GM18867 (cell line): ENCODE results near the gene L3MBTL4.

ENCODE experiments used
- ATAC-seq: cut with Tn5 transposase; IDR thresholded peaks from one replicate; pipeline ENCODE4 v1.9.1; 2021; ENCODE audit warnings: mild to moderate bottlenecking, moderate library complexity; ENCODE audit not compliant: unreplicated experiment

Gene L3MBTL4

DNA sequence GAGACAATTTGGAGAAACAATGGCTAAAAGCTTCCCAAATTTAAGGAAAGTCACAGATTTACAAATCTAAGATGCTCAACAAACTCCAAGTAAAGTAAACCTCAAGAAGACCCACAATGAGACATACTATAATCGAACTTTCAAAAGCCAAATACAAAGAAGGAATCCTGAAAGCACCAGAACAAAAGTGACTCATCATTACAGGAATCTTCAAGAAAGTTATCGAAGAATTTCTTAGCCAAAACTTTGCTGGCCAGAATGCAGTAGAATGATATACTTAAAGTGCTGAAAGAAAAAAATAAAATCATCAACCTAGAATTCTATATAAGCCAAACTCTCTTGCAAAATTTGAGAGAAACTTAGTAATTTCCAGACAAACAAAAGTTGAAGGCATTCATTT, 412.8 kb downstream of the L3MBTL4 start:
- no peak for ATAC-seq

DNA sequence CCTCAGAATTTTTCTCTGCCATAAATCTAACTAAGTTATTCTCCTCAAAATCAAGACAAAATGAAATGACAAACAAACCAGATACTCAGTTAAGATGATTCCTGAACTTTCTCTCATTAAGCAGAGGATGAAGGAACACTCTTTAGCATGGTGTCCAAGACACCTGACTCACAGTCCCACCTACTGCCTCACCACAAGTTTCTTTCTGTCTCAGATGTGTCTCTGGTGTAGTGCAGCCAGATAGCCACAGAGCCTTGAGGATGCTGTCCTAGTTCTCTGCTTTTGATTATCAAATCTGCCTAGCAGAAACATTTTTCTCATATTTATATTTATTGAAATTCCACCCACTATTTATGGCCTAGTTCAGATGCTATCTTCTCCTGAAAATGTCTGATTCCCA, 415.8 kb downstream of the L3MBTL4 start:
- peak; percentile 99 for ATAC-seq

DNA sequence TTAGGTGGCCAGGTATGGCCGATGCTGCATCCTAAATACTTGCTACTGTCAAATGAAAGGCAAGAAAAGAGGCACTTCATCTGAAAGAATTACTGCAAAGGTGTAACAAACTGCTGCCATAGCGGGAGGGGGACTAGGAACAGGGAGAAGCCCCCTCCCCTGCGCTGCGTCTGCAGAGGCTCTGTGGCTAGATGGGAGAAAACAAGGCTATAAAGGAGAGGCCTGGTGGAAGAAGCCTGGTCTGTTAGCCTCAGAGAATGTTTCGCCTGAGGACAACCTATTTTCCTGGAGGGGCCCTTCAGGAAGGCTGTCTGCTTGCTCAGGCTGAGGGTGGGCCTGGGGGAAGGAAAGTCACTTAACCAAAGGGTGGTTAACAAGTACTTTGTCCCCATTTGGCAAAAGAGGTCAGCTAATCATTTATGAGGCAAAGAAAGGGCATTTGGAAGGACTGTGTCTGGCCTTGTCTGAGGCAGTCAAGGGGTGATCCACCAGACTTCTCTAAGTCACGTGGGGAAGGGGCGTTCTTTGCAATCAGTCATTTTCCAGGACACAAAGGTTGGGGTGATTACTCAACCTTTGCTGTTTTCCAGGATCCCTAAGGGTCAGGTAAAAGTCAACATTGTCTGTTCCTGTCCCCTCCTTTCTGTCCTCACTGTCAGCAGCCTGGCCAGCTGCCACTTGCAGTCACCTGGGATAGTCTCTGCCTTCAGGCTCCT, 416.4 kb downstream of the L3MBTL4 start:
- peak; percentile 34 for ATAC-seq

DNA sequence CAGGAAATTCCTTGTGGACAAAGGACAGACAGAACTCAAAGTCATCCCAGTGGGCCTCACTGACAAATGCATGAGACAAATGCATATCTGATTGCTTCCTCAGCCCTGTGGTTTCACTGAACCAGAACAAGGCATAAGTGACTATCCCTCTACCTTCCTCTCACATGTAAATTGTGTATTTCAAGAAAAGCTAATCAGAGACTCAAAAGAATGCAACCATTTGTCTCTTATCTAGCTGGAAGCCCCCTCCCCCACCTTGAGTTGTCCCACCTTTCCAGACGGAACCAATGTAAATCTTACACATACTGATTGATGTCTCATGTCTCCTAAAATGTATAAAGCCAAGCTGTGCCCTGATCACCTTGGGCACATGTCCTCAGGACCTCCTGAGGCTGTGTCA, 417.4 kb downstream of the L3MBTL4 start:
- ATAC-seq, result no peak

DNA sequence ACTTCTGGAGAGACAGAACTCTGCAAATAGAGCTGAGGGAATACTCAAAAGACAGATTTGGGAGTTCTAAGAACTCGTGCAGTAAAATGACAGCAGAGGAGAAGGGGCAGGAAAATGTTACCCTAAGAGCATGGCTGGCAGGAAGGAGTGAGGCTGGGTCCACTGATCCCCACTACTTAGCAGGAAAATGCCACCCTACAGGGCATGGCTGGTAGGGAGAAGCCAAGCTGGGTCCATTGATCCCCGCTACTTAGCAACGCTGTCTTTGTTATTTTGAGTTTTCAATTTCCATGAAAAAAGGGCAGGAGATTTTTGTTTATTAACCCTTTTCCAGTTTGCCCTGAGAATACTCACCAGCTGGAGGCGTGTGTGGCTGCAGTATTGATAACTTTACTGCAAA, 419.1 kb downstream of the L3MBTL4 start:
- no peak for ATAC-seq

DNA sequence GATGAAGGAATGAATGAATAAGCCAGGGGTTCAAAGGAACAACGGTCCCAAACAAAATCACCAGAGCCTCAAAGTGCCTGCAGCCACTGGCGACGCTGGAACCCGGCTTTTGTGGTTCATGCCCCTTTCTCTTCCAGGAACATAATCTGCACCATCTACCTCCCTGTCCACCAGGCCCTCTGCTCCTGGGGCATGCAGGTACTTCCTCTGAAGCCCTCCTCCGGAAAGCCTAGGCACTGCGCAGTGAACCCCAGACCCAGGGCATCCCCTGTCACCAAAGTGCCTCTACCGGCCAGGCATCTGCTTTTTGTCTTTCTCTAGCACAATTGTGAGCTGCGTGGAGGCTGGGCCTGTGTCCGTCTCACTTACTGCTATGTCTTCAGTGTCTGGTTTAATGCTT, 420.8 kb downstream of the L3MBTL4 start:
- no peak for ATAC-seq

DNA sequence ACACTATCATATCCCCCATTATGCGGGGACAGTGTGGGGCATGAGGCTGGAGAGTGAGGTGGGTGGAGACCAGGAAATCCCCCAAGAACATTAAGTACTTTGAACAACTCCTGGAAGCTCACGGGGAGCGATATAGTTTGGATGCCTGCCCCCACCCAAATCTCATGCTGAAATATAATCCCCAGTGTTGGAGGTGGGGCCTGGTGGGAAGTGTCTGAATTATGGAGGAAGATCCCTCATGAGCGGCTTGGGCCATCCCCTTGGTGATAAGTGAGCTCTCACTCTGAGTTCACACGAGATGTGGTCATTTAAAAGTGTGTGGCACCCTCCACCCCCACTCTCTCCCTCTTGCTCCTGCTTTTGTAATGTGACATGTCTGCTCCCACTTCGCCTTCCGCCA, 422.3 kb downstream of the L3MBTL4 start:
- no peak for ATAC-seq

DNA sequence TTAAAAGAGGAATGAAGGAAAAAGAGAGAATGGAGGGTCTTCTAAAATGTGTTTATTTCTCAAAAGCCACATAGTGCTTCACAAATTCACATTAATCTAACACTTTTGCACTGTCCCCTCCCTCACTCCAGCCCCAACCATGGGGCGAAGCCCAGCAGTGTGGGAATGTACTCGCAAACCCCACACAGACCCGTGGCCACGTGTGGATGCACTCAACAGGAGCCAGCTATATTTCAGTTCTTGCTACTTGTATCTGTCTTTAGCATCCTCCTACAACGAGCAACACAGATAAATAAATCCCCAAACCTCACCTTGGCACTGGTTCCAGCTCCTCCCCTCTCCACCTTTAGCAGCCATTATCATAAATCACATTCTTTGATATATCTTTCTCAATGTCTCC, 427.5 kb downstream of the L3MBTL4 start:
- no peak for ATAC-seq

DNA sequence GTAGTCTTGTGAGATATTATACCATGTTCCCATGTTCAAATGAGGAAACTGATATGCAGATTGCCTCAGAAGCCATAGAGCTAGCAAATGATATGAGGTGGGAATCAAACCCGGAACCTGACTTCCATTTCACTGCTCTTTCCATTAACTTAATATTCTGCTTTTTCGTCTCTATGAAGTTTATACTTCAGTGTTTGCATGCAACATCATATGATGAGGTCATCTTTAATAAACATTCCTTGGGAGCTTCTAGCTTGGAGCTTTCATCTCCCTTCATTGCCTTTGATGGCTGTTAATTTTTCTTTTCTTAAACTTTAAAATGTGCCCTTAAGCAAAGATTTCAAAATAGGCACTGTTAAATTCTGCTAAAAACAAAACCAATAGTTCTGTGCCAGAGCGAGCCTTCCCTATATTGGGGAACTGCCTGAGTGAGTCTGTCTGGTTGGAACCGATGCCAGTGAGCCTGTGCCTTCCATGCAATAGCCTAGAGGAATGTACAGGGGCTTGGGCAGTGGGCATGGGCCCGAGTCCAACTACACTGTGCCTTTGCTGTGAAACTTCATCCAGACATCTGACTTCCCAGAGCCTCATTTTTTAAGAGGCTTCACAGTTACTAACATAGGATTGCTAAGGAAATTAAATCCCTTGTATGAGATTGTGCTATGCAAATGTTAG, 428.3 kb downstream of the L3MBTL4 start:
- no peak for ATAC-seq

DNA sequence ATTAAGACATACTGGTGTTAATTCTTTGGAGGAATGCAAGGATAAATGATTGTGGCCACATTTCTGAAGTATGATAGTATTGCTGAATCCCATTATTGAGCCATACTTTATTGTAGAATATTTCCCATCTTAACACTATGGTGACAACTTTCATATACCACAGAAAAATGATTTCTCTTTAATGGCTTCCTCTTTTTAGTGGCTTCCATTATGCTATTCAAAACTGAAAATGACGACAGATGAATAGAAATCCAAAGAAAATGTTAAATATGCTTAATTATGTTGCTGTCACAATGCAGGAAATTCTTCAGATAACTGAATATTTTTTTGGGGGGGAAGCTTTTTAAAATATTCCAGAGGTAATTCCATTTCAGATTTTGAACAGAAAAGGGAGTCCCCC, 430.5 kb downstream of the L3MBTL4 start:
- ATAC-seq, result no peak

DNA sequence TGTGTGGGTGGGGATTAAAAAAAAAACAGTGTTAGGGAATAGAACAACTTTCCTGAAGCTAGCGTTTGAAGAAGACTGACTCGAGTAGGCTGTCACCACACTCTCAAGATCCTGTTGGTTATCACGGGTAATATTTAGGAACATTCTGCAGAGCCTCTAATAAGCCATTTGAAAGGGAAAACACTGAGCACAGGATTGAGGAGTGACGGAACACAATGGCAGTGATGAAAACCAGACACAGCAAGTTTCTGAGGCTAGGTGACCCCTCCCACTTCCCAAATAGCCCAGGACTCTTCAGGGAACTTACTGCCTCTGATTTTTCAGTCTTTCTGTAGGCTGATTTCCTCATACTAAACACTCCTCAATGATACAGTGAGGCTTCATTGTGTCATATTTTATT, 431.2 kb downstream of the L3MBTL4 start:
- no peak for ATAC-seq

DNA sequence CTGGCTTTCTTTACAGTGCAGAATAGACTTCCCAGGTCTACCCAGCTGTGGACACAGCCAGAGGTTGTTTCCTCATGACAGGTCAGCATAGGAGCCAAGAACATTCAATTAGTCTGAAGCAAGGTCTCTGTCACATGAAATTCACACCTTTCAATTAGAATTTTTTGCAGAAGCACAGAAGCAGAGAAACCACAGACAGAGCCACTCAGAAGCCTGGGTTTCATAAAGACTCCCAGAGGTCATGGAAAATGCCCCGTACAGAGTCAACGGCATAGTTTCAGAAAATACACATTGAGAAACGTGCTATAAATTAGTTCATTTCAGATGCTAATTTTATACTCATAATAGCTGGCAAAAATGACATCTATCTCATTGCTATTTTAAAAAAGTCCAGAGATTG, 432.4 kb downstream of the L3MBTL4 start:
- peak; percentile 66 for ATAC-seq

DNA sequence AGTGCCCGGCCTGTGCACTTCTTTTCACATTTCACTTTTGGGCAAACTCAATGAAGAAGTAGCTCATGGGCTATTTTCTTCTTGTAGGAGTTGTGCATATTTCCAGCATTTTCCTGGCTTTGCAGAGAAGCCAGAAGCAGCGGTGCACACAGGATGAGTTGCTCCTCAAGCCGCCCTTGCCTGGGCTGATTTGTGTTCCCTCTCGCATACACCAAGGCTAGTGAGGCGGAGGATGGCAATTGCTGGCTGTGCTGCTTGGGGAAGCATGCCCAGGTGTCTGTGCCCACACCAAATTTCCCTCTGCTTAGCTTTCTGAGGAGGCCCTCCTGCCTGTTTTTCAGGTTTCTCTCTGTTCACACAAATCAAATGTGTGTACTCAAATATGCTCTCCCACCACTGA, 434.0 kb downstream of the L3MBTL4 start:
- no peak for ATAC-seq

DNA sequence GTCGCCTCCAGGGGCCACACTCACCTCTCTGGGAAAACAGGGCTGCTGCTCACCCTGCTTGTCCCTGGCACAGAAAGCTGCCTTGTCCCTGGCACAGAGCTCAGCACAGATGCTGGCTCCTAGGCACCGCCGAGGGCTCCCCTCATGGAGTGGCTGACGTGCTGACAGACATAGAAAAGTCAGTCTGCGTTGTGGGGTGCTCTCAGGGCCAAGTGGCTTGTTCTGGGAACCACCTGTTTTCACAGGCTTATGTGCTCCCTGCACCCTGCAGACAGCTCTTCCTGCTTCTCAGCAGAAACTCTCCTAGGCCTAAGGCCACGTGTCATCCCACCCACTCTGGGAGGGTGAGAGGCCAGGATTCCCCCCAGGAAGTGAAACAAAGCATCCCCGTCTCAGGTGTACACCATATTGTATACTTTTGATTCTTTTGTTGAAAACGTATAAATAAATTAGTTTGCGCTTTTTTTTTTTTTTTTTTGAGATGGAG, 434.7 kb downstream of the L3MBTL4 start:
- peak; percentile 41 for ATAC-seq

DNA sequence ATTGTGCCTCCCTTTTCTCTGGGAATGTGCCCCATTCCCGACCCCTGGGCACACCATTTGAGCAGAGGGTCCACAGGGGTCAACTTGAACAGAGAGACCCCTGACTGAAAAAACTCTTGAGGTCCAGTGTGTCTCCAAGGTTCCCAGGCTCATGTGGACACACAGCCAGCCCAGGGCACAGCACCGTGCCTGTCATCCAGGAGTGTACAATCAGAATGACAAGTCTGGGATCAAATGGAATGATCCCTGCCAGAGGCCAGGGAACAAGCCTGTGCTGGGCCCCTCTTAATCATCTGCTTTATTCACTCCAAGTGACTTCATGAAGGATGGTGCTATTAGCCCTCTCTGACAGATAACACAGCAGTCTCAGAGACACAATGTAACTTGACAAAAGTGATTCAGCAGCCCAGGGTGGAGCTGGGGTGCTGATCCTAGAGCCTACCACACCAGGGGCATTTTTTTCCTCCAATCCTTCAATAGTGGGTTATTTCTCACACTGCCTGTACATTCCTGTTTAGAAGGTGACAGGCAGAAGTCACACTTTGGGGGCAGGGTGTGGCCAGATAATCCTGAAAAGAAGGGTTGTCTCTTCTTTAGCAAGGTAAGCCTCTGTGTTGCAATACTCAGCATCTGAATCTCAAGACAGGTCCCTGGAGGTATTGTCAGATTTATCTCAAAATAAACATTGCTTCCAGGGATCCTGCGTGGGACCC, 435.4 kb downstream of the L3MBTL4 start:
- no peak for ATAC-seq

DNA sequence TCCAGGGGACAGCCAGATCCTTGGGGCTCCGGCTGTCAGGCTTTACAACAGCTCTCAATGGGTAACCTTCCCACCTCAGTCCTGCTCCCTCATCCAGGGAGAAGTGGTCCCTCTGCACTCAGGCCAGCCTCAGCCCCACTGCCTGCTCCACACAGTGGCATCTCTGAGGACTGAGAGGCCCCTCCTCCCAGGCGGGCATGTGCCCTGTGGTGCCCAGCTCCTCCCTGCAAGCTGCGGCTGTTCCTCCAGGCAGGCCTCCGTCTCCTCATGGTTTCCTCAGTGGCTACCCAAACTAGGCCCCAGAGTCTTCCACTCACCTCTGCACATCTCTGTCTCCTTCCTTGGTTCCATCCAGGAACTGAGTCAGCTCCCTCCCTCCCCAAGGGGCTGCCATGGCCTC, 437.7 kb downstream of the L3MBTL4 start:
- ATAC-seq, result no peak

DNA sequence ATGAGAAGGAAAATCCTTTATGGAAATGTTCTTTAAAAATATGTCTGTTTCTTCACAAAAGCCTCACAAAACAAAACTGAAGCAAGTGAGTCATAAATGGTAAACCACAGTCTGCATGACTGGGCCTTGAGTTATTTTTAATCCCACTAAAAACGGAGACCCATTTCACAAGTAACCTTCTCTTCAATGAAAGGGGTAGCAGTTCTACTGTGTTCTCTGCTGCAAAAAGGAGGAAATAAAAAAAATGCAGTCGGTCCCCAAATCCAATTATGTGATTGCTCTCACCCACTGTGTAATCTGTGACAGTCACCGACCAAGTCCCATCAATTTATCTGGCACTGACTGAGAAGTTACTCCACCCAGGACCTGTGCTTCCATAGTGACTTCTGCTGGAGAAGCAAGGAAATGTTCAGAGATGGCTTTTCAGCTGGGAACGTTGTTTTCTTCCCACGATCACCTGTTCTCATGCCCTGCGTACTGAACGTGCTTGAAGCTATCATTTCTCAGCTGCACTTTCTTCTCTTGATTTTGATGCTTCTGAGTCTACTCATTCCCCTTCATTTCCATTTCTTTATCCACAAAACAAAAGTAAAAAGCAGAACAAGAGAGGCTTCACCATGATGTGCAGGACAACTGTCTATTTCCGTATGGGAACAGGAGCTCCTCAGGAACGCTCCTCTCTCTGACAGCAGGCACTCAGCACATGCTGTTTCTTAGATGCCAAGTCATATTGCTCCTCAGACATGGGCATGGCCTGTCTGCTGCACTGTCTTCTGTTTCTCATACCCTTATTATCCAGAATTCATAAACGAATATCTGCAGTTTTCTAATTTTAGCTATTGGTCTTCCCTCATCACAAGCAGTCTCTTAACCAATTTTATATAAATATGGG, 439.4 kb downstream of the L3MBTL4 start:
- peak; percentile 71 for ATAC-seq

DNA sequence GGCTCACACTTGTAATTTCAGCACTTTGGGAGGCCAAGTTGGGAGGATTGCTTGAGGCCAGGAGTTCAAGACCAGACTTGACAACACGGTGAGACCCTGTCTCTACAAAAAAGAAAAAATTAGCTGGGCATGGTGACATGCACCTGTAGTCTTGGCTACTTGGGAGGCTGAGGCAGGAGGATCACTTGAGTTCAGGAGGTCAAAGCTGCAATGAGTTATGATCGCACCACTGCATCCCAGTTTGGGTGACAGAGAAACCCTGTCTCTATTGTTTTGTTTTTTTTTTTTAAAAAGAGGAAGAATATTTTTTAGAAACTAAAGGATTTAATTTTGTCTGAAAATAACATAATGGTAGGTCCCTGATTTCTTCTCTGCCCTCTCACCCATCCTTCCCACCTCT, 440.0 kb downstream of the L3MBTL4 start:
- ATAC-seq, result no peak

DNA sequence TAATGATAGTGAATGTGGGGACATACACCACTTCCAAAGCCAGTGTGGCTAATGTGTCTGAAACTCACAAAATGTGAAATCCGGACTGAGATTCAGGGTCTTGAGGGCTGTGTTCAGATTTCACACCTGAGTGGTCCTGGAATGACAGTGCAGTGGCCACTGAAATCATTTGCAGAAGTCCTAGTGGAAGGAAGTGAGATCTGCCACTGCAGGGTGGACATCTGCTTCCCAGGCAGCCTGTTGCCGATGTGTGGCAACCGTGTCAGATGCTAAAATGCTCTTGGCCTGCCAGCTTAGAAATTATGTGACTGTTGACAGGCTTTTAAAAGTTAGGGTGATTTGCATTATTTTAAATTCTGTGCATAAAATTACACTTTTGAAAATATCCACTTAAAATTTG, 441.6 kb downstream of the L3MBTL4 start:
- ATAC-seq, result no peak

DNA sequence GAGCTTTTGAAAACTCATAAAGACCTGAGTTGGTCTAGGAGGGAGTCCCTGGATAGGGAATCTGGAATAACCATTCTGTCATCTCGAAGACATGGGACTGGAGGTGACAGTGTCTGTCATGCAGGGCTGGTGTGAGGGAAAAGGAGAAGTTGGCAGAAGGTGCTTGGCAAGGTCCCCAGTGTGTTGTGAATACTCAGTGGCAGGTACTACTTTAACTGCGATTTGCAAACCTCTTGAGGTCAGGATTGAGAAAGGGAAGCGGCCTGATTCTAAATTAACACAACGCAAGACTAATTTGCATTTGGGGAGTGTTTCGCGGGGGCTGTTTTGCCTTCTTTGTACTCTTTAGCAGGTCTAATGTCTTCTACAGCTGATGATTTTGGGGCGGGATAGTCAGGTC, 442.4 kb downstream of the L3MBTL4 start:
- ATAC-seq, result peak; percentile 58

DNA sequence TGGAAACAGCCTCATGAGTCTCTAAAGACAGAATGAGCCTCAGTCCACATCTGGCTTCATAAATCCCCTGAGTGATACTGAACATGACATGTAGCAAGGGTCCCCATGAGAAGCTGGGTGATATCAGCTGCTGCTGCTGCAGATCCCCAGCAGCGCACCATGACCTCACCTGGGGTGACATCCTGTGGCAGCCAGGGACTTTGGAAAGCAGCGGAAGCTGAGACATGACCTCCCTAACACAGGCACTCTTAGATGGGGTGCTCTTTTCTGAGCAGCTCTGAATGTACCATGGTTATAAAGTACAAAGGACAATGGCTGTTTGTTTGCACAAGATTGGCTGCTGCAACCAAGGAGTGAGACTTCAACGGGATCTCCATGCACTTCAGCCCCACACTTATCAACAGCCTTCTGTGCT, 444.7 kb downstream of the L3MBTL4 start:
- ATAC-seq, result no peak
